Caco-2 (cell line): ENCODE data around the gene RPH3AL. TPM values are rescaled to one million over a fixed set of nuclear protein-coding genes. Genes with fewer than 3 reads are reported as not detected.

Source experiments
- BruUV-seq: library from RNA; stranded (reverse); fragments of 400-500 nt; replicated peaks from 2 replicates; lab custom pipeline; 2021; lab: Mats Ljungman, UMichigan
- CTCF ChIA-PET: fragments of 300-600 bp; sonication (Branson Sonifier 250); formaldehyde crosslinking; loops from one replicate; lab custom pipeline; 2022; ENCODE audit warnings: antibody characterized with exemption; lab: Charles Lee
- POLR2A ChIA-PET: fragments of 300-600 bp; sonication (Branson Sonifier 250); formaldehyde crosslinking; loops from one replicate; lab custom pipeline; 2022; ENCODE audit warnings: antibody characterized with exemption; lab: Charles Lee
- DNase-seq, 2 experiments: peaks; one replicate each; pipeline versions ENCODE4 v3.0.0 to v3.0.0-alpha.2; 2020 to 2022
- H3K27me3 ChIP-seq: replicated peaks from 2 replicates; pipeline ENCODE4 v1.6.0; 2011; ENCODE audit warnings: low read length; ENCODE audit not compliant: control insufficient read depth, insufficient read depth
- H3K36me3 ChIP-seq: 2 replicates; pipeline ENCODE4 v1.5.1; 2011; ENCODE audit warnings: low read length; ENCODE audit not compliant: control insufficient read depth, insufficient read depth
- H3K4me1 ChIP-seq: fragments of 250-450 bp; sonication (Bioruptor Pico); 2 replicates; pipeline ENCODE4 v1.5.1; 2020; ENCODE audit warnings: mild to moderate bottlenecking
- H3K4me3 ChIP-seq: 2 replicates; pipeline ENCODE4 v1.5.1; 2011; ENCODE audit warnings: low read depth, mild to moderate bottlenecking, control low read depth, low read length
- H3K9me3 ChIP-seq: fragments of 250-450 bp; sonication (Bioruptor Pico); 2 replicates; pipeline ENCODE4 v1.5.1; 2020; ENCODE audit warnings: mild to moderate bottlenecking, moderate library complexity
- H3K27ac Mint-ChIP-seq: one replicate; pipeline ENCODE4 v1.8.0; 2022; ENCODE audit warnings: mixed read lengths; ENCODE audit not compliant: unreplicated experiment
- H3K27me3 Mint-ChIP-seq: one replicate; pipeline ENCODE4 v1.8.0; 2022; ENCODE audit warnings: mixed read lengths; ENCODE audit not compliant: insufficient read depth, unreplicated experiment
- H3K36me3 Mint-ChIP-seq: one replicate; pipeline ENCODE4 v1.8.0; 2022; ENCODE audit warnings: mild to moderate bottlenecking, mixed read lengths; ENCODE audit not compliant: insufficient read depth, unreplicated experiment
- H3K4me1 Mint-ChIP-seq: one replicate; pipeline ENCODE4 v1.8.0; 2022; ENCODE audit warnings: low read depth, mixed read lengths; ENCODE audit not compliant: unreplicated experiment
- H3K4me3 Mint-ChIP-seq: one replicate; pipeline ENCODE4 v1.8.0; 2022; ENCODE audit warnings: mild to moderate bottlenecking, moderate library complexity, mixed read lengths; ENCODE audit not compliant: unreplicated experiment
- H3K9me3 Mint-ChIP-seq: one replicate; pipeline ENCODE4 v1.8.0; 2022; ENCODE audit warnings: mixed read lengths; ENCODE audit not compliant: unreplicated experiment
- CTCF ChIP-seq, 2 experiments: fragments of 200-600 bp in 1 of 2; IDR thresholded peaks; 1 replicate in 1 of 2; 2 replicates in 1 of 2; pipeline versions ENCODE4 v1.5.1 to v1.8.0; 2011 to 2022; ENCODE audit warnings: antibody characterized with exemption in 1 of 2, control low read depth in 1 of 2, inconsistent platforms in 1 of 2, low read depth in 1 of 2, low read length in 1 of 2, mild to moderate bottlenecking in 1 of 2, moderate library complexity in 1 of 2; ENCODE audit not compliant: insufficient read depth in 1 of 2, severe bottlenecking in 1 of 2, unreplicated experiment in 1 of 2
- intact Hi-C: fragments of 100-400 bp; cut with micrococcal nuclease; formaldehyde crosslinking; loops from one replicate; pipeline ENCODE4 v1.10.0; 2022; ENCODE audit not compliant: unreplicated experiment
- total RNA-seq: library from RNA; stranded (reverse); gene quantifications from 2 replicates; pipeline ENCODE4 v1.2.3, GENCODE V29; 2022

The RPH3AL gene
- total RNA-seq, 1 experiment from 2014 or later = 36.0 TPM

GRCh38 chr17:345992-346785 is 6.4 kb downstream of the RPH3AL start:
- Histone ChIP-seq H3K36me3 (no peaks in the 10 kb centered on the region), H3K27me3 (no peaks in the 10 kb centered on the region), H3K4me1 (peaks cover 15% of the 10 kb centered on the region), H3K4me3 (no peak overlapping the region), H3K9me3 (no peaks in the 10 kb centered on the region)
- ChIA-PET CTCF (no interaction called here), POLR2A (no interaction called here)
- no peak for TF ChIP-seq CTCF (IDR thresholded peaks at IDR 0.05; ENCODE audit: insufficient read depth in 1 of 2, low read depth in 1 of 2, low read length in 1 of 2, severe bottlenecking in 1 of 2, unreplicated experiment in 1 of 2)
- peaks cover 13% of the 10 kb centered on the region for H3K9me3 Mint-ChIP-seq
- peaks cover 21% of the 10 kb centered on the region for H3K4me1 Mint-ChIP-seq
- BruUV-seq = no TSS peak
- H3K4me3 Mint-ChIP-seq = no peak overlapping the region
- H3K36me3 Mint-ChIP-seq = peaks cover 6% of the 10 kb centered on the region
- DNase-seq = peak in 1 of 2 experiments; percentile 29
- H3K27ac Mint-ChIP-seq = no peak overlapping the region
- H3K27me3 Mint-ChIP-seq = no peaks in the 10 kb centered on the region
- intact Hi-C loops = no loop called here

GRCh38 chr17:345261-345660 is 7.3 kb downstream of the RPH3AL start:
- CTCF ChIA-PET = no interaction called here
- H3K9me3 Mint-ChIP-seq = peaks cover 13% of the 10 kb centered on the region
- BruUV-seq = no TSS peak

More at GRCh38 chr17:345261-345660, 7.3 kb downstream of the RPH3AL start:
- peaks cover 6% of the 10 kb centered on the region for H3K36me3 Mint-ChIP-seq
- no peak overlapping the region for H3K4me3 ChIP-seq
- H3K4me1 Mint-ChIP-seq = peaks cover 13% of the 10 kb centered on the region
- H3K27me3 ChIP-seq = no peaks in the 10 kb centered on the region
- TF ChIP-seq CTCF (IDR thresholded peaks at IDR 0.05; ENCODE audit: insufficient read depth in 1 of 2, low read depth in 1 of 2, low read length in 1 of 2, severe bottlenecking in 1 of 2, unreplicated experiment in 1 of 2) = no peak
- POLR2A ChIA-PET = no interaction called here
- no peaks in the 10 kb centered on the region for H3K36me3 ChIP-seq
- H3K4me3 Mint-ChIP-seq = no peak overlapping the region
- intact Hi-C loops = no loop called here
- H3K27me3 Mint-ChIP-seq = no peaks in the 10 kb centered on the region
- no peaks in the 10 kb centered on the region for H3K9me3 ChIP-seq
- H3K27ac Mint-ChIP-seq = no peak overlapping the region
- peaks cover 6% of the 10 kb centered on the region for H3K4me1 ChIP-seq
- DNase-seq = peak in 1 of 2 experiments; percentile 12
